NCI-H774 (cell line): ENCODE measurements around the gene CBX4.

ENCODE experiments used
- DNase-seq: peaks from one replicate; lab custom pipeline; 2025; lab: John Stamatoyannopoulos, UW

CBX4 gene

GRCh38 chr17:79841369-79842135 is 2.3 kb upstream of the CBX4 start:
- DNase-seq = no peak

GRCh38 chr17:79840989-79841286 is 1.7 kb upstream of the CBX4 start:
- DNase-seq = no peak

GRCh38 chr17:79840269-79840988 is 1.2 kb upstream of the CBX4 start:
- no peak for DNase-seq

GRCh38 chr17:79838522-79839274 is 542 bp downstream of the CBX4 start:
- DNase-seq = peak; percentile 75

- DNase-seq = no peak
Observed at GRCh38 chr17:79837888-79838521, 1.2 kb downstream of the CBX4 start.

- no peak for DNase-seq
Observed at GRCh38 chr17:79836972-79837887, 2.0 kb downstream of the CBX4 start.

GRCh38 chr17:79836510-79836971 is 2.7 kb downstream of the CBX4 start:
- DNase-seq = no peak

GRCh38 chr17:79835953-79836509 is 3.2 kb downstream of the CBX4 start:
- DNase-seq = no peak

- no peak for DNase-seq
Observed at GRCh38 chr17:79835470-79835899, 3.8 kb downstream of the CBX4 start.

GRCh38 chr17:79834565-79835469 is 4.4 kb downstream of the CBX4 start:
- DNase-seq = no peak

GRCh38 chr17:79833744-79834564 is 5.3 kb downstream of the CBX4 start:
- DNase-seq = no peak

- DNase-seq = no peak
Observed at GRCh38 chr17:79833110-79833450, 6.2 kb downstream of the CBX4 start.

- DNase-seq = no peak
Observed at GRCh38 chr17:79832218-79833109, 6.8 kb downstream of the CBX4 start.

GRCh38 chr17:79831265-79832217 is 7.7 kb downstream of the CBX4 start:
- DNase-seq = no peak

- DNase-seq = peak; percentile 33
Observed at GRCh38 chr17:79830763-79831264, 8.4 kb downstream of the CBX4 start.

GRCh38 chr17:79830303-79830702 is 8.9 kb downstream of the CBX4 start:
- no peak for DNase-seq

GRCh38 chr17:79829457-79829856 is 9.8 kb downstream of the CBX4 start:
- DNase-seq = no peak
